HT-29 (cell line): Measurements from ENCODE around the gene MAP1LC3B2. TPM values are rescaled to one million over a fixed set of nuclear protein-coding genes. Genes with fewer than 3 reads are reported as not detected.

ENCODE experiments used
- DNase-seq: peaks from one replicate; pipeline ENCODE4 v3.0.0-alpha.2; 2015; ENCODE audit warnings: low spot score
- total RNA-seq: library from RNA; depleted of rRNA; stranded (reverse); fragments of >200 nt; shearing (Covaris generic); gene quantifications from 2 replicates; pipeline ENCODE4 v1.2.3, GENCODE V29; 2014

Gene MAP1LC3B2
- total RNA-seq, 1 experiment from 2014 or later = not detected

DNA sequence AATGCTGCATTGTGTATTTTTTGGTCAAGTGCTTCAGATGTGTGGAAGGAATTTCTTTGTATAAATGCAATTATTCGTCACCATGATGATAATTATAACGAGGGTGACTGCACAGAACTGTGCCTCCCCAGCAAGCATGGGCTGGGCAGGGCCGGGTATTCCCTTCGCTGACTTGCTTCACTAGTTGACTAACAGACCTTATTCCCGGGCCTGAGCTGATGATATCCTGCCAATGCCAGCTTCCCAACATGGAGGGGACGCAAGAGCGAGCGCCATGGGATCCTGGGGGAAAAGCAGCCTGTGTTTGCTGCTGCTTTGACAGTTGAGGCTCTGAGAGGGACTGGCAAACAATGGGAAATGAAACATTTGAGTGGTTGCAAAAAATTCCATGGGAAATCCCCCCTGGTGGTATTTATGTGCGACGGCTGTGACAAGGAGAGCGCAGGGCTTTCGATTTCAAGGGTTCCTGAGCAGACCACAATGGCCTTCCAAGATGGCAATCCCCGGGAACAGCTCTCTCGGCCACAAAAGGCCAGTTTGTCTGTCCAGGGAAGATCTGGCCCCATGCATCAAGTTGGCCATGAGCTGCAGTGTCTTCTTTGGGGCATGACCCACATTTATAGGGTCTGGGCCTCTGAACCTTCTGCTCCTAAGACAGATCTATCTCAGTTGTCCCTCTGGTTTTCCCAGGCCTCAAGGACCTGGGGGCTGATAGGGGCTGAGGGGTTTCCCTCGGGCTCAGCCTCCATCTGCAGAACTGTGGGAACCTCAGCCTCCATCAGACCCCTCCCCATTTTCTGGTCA is 21.9 kb upstream of the MAP1LC3B2 start:
- no peak for DNase-seq

DNA sequence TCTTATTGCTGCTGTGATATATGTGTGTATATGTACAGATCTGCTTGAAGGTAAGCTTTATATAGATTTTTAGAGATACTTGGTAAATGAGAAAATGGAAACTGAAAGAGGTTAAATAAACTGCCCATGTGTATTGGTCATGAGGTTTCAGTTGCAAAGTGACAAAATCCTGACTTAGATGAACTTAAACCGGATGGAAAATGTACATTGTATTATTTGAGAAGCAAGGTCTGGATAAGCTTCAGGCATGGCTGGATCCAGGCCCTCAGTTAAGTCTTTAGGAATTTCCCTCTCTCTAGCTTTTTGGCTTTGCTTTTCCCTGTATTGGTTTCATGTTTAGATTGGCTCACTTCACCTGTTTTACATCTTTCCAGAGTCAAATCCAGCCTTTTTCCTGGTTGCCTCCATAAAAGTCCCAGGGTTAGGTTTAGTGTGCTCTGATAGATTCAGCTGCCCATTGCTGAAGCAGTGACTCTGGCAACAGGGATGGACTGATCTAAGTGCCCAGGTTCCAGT is 21.0 kb upstream of the MAP1LC3B2 start:
- no peak for DNase-seq

DNA sequence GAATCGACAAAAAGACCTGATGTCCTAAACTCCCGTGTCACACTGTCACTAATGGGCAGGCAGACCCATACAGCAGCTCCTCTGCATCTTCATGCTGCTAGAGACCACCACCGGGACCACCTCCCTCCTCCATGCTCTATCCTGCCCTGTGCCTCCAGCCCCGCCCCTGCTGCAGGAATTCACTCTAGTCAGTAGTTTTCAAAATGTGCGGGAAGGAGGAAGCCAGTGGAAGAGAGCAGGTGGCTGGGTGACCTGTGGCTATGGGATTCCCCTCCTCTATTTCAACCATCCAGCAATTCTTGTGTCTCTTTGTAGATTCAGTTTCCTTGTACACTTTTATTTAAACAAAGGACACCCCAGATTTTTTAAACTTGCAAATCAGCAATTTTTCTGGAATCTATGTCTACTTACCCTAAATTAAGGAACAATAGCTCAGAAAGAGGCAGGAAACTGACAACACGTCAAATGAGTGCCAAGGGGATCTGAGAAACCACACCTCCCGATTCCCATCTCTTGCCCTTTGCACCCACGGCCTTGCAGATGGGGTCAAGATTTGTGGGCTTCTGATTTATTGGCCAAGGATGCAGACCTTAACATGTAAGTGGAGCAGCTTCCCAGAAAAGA is 20.4 kb upstream of the MAP1LC3B2 start:
- no peak for DNase-seq

DNA sequence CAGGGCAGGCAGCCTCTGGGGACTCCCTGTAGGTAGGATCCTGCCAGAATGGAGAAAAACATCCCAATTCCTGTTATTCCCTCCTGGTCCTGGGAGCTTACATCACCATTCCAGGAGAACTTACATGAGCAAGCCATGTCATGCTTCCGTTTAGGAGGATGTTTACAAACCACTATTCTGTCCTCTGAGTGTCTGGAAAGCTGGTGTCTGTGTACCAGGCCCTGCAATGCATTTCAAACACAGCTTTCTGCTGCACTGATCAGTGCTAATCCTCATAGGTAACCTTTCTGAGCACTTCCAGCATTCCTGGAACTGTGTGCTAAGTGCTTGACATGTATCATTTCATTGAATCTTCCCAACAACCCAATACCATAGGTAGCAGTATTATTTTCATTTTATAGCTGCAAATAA is 19.8 kb upstream of the MAP1LC3B2 start:
- DNase-seq = no peak

DNA sequence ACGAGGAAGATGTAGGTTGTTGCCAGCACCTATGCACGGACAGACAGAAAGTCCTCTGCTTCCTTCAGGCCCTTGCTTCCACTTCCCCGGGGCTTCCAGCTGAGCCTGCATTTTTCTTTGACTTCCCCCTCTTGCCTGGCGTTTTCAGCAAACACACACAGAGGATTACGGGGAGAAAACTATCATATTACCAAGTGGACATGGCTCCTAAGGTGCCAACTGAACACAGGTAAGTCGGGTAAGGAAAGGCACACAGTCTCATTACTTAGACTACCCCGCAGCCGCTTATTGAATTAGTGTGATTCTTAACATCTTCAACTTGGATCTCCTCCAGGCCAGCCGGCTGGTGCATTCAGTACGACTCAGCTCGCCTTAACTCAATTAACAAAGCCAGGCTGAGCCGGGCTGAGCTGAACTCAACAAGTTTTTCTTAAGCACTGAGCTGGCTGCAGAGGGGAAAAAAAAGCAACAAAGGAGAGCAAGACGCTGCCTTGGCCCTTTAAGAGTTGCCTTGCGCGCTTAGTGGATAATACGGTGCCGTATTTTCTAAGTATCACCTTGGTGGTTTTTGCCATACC is 19.2 kb upstream of the MAP1LC3B2 start:
- no peak for DNase-seq

DNA sequence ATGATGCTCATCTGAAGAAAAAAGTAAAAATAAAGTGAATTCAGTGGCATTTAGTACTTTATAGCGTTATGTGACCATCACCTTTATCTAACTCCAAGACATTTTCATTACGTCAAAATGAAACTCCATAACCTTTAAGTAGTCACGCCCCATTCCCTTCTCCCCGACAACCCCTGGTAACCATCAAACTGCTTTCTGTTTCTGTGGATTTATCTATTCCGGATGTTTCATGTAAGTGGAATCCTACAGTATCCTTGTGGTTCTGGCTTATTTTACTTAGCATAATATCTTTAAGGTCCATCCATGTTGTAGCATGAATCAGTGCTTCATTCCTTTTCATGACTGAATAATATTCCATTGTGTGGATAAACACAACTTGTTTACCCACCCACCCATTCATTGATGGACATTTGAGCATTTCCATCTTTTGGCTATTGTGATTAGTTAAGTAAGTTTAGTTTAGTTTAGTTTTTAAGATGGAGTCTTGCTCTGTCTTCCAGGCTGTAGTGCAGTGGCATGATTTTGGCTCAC is 18.5 kb upstream of the MAP1LC3B2 start:
- no peak for DNase-seq

DNA sequence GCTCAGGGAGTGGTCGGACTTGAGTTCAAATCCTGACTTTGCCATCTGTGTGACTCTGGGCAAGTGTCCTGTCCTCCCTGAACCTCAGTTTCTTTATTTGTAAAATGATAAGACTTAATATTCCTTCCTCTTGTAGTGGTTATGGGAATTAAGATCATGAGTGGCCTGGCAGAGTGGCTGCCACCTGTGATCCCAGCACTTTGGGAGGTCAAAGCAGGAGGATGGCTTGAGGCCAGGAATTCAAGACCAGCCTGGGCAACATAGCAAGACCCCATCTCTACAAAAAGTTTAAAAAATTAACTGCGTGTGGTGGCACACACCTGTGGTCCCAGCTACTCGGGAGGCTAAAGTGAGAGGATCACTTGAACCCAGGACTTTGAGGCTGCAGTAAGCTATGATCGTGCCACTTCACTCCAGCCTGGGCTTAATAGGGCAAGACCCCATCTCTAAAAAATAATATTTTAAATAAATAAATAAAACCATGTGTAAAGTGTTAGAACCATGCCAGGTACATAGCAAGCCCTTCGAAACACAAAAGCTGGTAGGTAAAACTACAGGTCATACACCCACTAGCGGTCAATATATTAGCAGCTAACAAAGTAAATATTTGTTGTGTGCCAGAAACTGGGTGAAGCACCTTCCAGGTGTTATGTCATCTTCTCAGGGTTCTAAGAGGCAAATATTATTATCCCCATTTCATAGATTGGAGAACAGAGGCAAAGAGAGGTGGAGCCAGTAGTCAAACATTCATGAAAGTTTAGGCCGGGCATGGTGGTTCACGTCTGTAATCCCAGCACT is 17.4 kb upstream of the MAP1LC3B2 start:
- DNase-seq = no peak

DNA sequence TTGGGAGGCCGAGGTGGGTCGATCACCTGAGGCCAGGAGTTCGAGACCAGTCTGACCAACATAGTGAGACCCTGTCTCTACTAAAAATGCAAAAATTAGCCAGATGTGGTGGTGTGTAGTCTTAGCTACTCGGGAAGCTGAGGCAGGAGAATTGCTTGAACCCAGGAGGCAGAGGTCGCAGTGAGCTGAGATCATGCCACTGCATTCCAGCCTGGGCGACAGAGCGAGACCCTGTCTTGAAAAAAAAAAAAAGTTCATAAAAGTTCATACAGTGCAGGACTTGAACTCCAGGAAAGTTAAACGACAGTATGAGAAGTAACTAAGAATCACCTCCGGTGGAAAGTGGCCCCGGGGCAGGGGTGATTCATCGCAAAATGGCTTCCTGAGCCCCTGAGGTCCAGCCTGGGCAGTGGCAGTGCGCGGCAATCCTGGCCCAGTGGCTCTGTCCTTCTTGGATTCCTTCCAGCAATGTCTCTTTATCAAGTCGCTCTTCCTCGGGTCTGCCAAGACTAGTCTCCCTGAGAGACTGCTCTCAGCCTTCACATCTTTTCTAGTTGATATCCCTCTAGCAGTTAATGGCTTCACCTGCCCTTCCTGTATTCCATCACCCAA is 16.7 kb upstream of the MAP1LC3B2 start:
- DNase-seq = no peak

DNA sequence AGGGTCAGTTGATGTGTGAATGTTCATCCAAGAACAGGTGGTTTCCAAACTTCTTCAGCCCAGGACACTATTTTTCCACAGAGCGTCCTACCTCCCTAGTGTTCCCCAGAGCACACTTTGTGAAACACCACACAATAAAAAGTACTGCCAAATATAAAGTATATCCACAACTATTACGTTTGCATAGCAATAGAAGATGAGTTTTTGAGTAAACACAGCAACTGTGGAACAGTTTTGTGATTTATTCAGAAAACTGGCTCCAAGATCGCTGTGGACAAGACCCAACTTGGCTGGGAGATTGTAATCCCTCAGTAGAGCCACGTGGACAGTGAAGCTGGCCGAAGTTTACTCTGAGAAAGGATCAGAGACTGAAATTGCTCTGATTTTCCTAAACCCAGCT is 14.5 kb upstream of the MAP1LC3B2 start:
- no peak for DNase-seq

DNA sequence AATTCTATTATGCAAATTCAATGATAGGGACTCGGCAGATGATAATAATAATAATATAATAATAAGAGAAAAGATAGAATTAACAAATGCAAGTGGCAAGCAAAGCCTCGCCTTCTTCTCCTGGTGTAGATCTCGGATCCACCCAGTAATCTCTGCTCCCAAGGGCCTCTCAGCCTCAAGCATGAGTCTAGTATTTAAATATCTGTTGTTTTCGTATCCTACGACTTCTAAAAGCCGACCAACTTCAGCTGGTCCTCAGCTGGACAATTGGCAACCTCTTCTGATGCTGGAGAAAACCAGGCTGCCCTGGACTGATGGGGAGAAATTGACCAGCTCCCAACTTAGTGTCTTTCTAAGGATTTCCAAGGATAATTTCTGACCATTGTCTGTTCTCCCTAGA is 14.0 kb upstream of the MAP1LC3B2 start:
- DNase-seq = no peak

DNA sequence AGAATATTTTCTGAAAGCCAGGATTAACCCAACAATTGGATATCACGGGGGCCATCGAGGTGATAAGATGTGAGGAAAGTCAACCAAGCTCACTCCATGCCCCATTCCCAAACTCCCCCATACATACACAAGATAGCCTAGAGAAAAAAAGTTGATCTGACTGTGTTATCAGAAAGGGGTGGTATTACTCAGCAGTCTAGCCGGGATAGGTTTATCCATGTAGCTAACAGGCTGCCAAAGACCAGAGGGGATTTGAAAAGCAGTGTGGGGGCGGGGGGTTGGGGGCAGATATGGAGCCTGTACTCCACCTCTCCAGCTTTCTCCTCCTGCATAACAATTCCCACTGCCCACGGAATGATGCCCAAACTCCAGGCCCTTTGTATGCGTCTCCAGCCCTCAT is 13.2 kb upstream of the MAP1LC3B2 start:
- no peak for DNase-seq

DNA sequence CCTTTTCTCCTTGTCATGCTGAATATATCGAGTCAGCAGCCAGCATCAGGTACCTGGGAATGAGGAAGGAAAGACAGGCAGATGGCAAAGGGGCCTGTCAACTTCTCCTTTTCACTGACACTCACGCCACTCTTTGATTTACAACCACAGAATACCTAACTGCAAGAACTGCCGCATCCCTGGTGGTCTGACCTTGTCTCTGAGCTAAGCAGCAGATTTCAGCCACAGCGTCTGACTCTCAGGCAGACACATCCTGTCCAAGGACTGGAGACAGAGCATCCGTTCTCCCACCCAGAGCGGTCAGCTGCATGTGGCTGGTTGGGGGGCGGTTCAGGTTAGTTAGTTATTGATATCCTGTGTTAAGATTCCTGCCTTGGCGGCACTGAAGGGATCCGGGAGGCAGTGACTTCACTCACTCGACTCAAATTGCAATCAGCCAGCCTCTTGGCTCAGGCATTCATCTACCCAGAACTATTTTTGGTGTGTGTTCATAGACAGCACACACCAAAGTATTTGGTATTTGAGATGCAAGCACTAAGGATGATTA is 11.2 kb upstream of the MAP1LC3B2 start:
- DNase-seq = no peak

DNA sequence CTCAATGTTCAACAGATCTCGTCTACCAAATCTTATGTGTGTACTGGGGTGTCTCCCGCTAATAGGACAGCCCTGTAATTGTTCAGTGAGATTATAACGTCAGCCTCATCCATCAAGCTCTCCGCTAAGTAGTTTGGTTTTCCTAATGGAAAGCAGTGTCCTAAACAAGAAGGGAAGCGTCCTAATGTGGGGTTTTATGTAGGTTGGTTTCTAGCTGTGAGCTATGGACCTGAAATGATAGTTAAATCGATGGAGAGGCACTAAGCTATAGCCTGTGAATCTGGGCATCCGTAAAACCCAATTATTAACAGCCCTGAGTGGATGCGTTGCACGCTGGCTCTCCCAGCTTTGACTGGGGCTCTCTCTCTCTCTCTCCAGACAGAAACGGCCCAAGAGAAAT is 9.2 kb upstream of the MAP1LC3B2 start:
- no peak for DNase-seq

DNA sequence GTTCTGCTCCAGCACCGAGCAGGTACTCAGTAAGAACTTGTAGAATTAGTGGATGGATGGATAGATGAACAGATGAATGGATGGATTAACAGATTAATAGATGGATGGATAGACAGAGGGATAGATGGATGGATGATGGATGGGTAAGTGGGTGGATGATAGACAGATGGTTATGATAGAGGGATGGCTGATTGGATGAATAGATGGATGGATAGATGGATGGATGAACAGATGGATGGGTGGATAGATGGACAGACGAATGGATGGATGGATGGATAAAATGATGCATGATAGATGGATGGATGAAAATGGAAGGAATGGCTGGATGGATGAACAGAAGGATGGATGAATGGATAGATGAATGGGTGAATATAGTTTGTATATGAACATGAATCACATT is 8.0 kb upstream of the MAP1LC3B2 start:
- no peak for DNase-seq

DNA sequence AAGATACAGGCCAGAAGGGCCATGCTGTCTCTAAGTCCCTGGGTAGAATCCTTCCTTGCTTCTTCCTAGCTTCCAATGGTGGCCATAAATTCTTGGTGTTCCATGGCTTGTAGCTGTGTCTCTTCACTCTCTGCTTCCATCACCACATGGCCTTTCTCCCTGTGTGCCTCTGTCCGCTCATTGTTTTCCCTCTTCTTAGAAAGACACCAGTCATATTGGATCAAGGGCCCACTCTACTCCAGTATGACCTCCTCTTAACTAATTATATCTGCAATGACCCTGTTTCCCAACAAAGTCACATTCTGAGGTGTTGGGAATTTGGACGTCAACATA is 7.6 kb upstream of the MAP1LC3B2 start:
- no peak for DNase-seq

DNA sequence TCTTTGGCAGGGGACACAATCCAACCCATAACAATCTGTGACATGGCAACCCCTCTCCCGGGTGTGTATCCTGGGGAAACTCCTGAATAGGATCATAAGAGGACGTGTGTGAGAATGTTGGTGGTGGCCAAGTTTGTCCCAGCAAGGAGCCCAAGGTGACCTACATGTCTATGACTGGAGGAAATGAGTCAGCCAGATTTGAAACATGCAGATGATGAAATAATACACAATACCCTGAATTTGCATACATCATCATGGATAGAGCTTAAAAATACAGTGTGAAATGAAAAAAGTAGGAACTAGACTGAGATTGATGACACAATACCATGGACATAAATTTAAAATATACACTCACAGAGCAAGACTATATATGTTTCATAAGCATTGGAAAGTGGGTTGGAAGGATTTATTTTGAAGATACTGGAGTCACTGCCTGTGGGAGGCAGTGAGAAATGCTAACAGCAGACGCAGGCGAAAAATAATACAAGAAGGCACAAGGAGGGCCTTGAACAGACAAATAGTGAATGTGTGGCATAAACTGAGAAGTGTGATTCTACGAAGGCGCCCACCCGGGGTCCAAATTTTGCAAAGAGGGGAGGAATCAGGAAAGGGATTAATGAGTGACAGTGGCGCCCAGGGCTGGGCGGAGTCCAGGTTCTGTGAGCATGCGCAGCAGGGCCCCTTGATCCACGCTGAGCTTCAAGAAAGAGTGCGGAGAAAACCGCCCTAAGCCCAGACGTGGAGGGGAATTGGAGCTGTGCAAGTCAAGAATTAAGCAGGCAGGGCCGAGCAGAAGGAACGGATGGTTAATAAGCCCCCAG is 7.0 kb upstream of the MAP1LC3B2 start:
- DNase-seq = no peak

DNA sequence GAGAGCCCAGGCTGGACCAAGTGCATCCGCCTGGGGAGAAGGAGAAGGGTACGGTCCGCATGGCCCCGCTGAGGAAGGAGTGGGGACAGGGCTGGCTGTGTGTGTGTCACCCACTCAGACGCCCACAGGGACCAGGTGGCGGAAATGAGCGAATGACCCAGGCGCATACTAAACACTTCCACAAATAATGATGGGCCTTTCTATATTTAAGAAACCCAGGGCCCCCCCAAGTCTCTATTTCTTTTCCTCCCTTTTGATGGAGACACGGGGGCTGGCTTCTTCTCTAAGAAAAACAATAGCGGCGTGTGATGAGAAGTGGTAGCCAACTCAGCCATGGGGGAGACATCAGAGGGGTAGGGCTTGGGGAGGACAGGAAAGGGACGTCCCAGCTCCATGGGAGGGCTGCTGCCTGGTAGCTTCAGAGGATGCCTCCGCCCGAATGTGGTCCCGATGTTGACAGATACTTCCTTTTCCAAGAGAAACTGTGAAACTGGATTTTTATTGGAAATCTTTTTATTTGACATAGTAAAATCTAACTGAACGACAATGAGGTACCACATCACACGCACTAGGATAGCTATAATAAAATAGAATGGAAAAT is 6.3 kb upstream of the MAP1LC3B2 start:
- DNase-seq = no peak

DNA sequence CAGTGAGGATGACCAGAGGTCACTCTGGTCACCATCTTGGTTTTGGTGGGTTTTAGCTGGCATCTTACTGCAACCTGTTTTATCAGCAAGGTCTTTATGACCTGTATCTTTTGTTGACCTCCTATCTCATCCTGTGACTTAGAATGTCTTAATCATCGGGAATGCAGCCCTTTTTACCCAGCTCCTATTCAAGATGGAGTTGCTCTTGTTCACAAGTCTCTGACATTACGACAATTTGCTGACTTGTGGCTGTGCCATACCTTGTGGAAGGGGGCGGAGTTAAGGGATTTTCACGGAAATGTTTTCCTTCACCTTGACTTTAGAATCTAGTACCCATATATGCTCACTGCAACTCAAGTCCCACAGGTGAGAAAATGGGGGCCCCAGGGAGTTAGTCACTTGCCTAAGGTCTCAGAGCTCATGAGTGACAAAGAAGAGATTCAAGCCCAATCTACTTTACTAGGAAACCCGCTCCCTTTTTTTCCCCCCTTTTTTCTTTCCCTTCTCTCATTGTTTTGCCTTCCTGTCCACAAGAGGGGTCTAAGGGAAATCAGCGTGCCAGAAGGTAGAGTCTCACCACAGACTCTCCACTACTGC is 2.7 kb upstream of the MAP1LC3B2 start:
- DNase-seq = no peak

DNA sequence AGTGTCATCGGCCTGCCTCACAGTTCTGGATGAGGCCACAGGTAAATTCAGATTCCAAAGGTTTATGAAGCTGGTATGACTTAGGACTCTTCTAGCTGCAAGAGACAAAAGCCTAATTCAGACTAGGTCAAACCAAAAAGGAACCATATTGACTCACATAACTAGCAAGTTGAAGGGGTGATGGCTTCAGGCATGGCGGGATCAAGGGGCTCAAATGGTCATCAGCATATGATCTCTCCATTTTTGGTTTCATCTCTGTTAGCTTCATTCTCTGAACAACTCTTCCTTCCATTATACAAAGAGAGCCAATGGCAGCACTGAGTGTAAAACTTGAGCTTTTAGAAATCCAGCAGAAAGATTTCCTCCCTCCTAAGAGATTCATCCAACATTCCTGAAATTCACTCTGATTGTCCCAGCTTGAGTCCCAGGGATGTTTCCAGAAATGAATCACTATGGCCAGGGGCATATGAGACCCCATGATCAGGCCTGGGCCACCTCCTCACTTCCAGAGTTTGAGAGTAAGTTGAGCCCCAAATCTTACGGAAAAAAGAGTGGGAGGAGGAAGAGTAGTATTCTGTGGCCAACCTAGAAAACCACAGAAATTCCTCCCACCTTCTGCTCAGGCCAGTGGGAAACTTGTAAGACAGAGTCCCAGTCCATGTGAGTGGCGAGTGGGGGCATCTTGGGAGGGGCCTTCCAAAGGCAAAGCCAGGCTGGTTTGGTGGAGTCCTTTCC is 2.0 kb upstream of the MAP1LC3B2 start:
- DNase-seq = no peak
